SK-N-MC (cell line): ENCODE results near the gene ARL8A.

Source experiments
- EZH2 ChIP-seq: fragments of 200-600 bp; sonication (generic); IDR thresholded peaks from one replicate; pipeline ENCODE4 v1.6.1; 2017; ENCODE audit warnings: antibody characterized with exemption
- POLR2AphosphoS5 ChIP-seq: IDR thresholded peaks from 2 replicates; pipeline ENCODE4 v1.6.1; 2012; ENCODE audit warnings: mild to moderate bottlenecking, low read depth, low read length, borderline replicate concordance

- TF ChIP-seq EZH2 (no peak), POLR2AphosphoS5 (no peak)
These were observed 6.1 kb upstream of the ARL8A start for GRCh38 chr1:202150602-202151001.
